Right lobe of liver (tissue), 6 donors: ENCODE results near the gene CCDC61. TPM values are rescaled to one million over a fixed set of nuclear protein-coding genes. Genes with fewer than 3 reads are reported as not detected.

Source experiments
- ATAC-seq, 4 donors: fragments of 200-7000 bp; cut with Tn5 transposase; one replicate each; pipeline ENCODE4 v1.9.1; 2020; ENCODE audit warnings: mild to moderate bottlenecking in 4 of 4, moderate library complexity in 4 of 4
- DNase-seq, 3 donors: peaks; one replicate each; pipeline ENCODE4 v3.0.0-alpha.2; 2020
- H3K27ac ChIP-seq, 3 donors: fragments of 200-600 bp; one replicate each; pipeline ENCODE4 v1.8.0; 2022
- H3K27me3 ChIP-seq, 2 donors: fragments of 200-600 bp; one replicate each; pipeline ENCODE4 v1.8.0; 2022
- H3K36me3 ChIP-seq, 4 donors: fragments of 200-600 bp; sonication (generic) in 1 of 4; one replicate each; pipeline versions ENCODE4 v1.5.1 to v1.8.0; 2017 to 2022; ENCODE audit warnings: control low read depth in 1 of 4
- H3K4me1 ChIP-seq, 4 donors: fragments of 200-600 bp; sonication (generic) in 1 of 4; one replicate each; pipeline versions ENCODE4 v1.5.1 to v1.8.0; 2017 to 2022; ENCODE audit warnings: control low read depth in 1 of 4
- H3K4me3 ChIP-seq, 3 donors: fragments of 200-600 bp; one replicate each; pipeline ENCODE4 v1.8.0; 2022
- H3K9me3 ChIP-seq, 4 donors: fragments of 200-600 bp; sonication (generic) in 1 of 4; one replicate each; pipeline versions ENCODE4 v1.5.1 to v1.8.0; 2017 to 2022; ENCODE audit warnings: control low read depth in 1 of 4
- POLR2A ChIP-seq: fragments of 450-650 bp; IDR thresholded peaks from one replicate; pipeline ENCODE4 v1.6.1; 2017; ENCODE audit warnings: antibody characterized with exemption, mild to moderate bottlenecking
- WGBS: methylation state at CpG from one replicate; pipeline ENCODE4 v1.1.6; 2018; ENCODE audit warnings: low coverage, low lambda C conversion rate; ENCODE audit not compliant: insufficient coverage; ENCODE audit errors: missing lambda C conversion rate; 5-methylcytosine and 5-hydroxymethylcytosine counted together
- intact Hi-C, 2 donors: fragments of 100-400 bp; cut with DNase I; formaldehyde crosslinking; loops; one replicate each; pipeline versions ENCODE4 v1.11.2 to v1.14.1; 2022
- microRNA counts: library from miRNA; unstranded; fragments of <30 nt; microRNA quantifications from one replicate; lab custom pipeline; 2016
- microRNA-seq, 2 donors: library from miRNA; unstranded; fragments of <30 nt; microRNA quantifications; one replicate each; pipeline ENCODE4, GENCODE V29; 2019 to 2020
- small RNA-seq, 2 experiments: library from RNA; depleted of rRNA; stranded (forward); fragments of <200 nt; gene quantifications; one replicate each; pipeline ENCODE3, GENCODE V24; 2016
- total RNA-seq, 6 experiments: library from RNA; depleted of rRNA in 2 of 6; stranded (reverse); fragments of >200 nt in 2 of 6; fragmentation: NEBNext Ultra II Directional in 3 of 6; extraction: Animal tissue kit (Norgen Biotek cat#: 25700) in 3 of 6; gene quantifications; one replicate each; pipeline versions ENCODE4 v1.1.0 to v1.2.4, GENCODE V29; 2016 to 2023
- TF ChIP-seq, protein P1 (sequence below), 4 donors: fragments of 200-600 bp in 3 of 4; fragments of 450-650 bp in 1 of 4; IDR thresholded peaks; one replicate each; pipeline versions ENCODE4 v1.5.1 to v1.8.0; 2016 to 2022; ENCODE audit warnings: antibody characterized with exemption in 4 of 4, mild to moderate bottlenecking in 2 of 4
- donor health status: DM: no; HTN: yes; CAD: no.
- donor health status: DM: no; HTN: no; CAD: no.
- donor health status: DM: no; HTN: no; CAD: no.
- donor health status: DM: no; HTN: yes; CAD: no.
- donor health status: DM: no; HTN: yes; CAD: no.

The CCDC61 gene
- total RNA-seq, 6 experiments from 2014 or later = 5.8 to 9.7 (median 8.1) TPM

DNA sequence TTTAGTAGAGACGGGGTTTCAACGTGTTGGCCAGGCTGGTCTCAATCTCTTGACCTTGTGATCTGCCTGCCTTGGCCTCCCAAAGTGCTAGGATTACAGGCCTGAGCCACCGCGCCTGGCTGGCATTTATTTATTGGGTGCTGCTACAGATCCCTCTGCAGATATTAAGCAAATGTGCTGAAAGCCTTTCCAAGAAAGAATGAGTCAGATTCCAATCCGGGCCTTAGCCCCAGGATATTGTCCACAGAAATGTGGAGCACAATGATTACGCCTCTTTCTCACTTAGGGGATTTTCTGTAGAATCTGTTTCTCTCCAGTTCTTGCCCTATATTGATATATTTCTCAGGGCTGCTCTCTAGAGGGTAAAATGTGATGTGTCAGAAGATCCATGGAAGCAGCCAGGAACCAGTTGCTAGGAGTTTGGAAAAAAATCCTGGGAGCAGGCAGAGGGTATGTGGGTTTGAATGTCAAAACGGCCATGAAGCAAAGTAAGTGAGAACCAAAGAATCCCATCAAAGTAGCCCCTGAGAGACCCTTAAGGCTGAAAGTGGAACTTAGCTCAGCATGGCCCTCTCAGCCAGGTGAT is 70.3 kb downstream of the CCDC61 start:
- intact Hi-C loops = no loop called here
- Histone ChIP-seq H3K4me1 (no peaks in the 10 kb centered on the region), H3K4me3 (no peak overlapping the region), H3K9me3 (no peaks in the 10 kb centered on the region), H3K36me3 (no peaks in the 10 kb centered on the region), H3K27me3 (no peaks in the 10 kb centered on the region), H3K27ac (no peak overlapping the region)
- WGBS = 53% methylated on average over 7 of the region's 7 CpGs
- DNase-seq (no peak), ATAC-seq (no peak)
- no peak for TF ChIP-seq POLR2A
- TF ChIP-seq, protein P1, sequence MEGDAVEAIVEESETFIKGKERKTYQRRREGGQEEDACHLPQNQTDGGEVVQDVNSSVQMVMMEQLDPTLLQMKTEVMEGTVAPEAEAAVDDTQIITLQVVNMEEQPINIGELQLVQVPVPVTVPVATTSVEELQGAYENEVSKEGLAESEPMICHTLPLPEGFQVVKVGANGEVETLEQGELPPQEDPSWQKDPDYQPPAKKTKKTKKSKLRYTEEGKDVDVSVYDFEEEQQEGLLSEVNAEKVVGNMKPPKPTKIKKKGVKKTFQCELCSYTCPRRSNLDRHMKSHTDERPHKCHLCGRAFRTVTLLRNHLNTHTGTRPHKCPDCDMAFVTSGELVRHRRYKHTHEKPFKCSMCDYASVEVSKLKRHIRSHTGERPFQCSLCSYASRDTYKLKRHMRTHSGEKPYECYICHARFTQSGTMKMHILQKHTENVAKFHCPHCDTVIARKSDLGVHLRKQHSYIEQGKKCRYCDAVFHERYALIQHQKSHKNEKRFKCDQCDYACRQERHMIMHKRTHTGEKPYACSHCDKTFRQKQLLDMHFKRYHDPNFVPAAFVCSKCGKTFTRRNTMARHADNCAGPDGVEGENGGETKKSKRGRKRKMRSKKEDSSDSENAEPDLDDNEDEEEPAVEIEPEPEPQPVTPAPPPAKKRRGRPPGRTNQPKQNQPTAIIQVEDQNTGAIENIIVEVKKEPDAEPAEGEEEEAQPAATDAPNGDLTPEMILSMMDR (IDR thresholded peaks at IDR 0.05) = no peak

DNA sequence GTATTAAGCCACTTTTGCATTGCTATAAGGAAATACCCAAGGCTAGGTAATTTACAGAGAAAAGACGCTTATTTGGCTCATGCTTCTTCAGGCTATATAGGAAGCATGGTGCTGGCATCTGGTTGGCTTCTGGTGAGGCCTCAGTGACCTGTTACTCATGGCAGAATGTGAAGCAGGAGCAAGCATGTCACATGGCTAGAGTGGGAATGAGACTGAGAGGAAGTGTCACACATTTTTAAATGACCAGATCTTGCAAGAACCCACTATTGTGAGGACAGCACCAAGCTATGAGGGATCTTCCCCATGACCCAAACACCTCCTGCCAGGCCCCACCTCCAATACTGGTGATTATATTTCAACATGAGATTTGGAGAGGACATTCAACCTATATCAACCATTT is 71.2 kb downstream of the CCDC61 start:
- TF ChIP-seq, protein P1 (IDR thresholded peaks at IDR 0.05) = no peak
- no peak for TF ChIP-seq POLR2A
- H3K9me3 ChIP-seq = no peaks in the 10 kb centered on the region

DNA sequence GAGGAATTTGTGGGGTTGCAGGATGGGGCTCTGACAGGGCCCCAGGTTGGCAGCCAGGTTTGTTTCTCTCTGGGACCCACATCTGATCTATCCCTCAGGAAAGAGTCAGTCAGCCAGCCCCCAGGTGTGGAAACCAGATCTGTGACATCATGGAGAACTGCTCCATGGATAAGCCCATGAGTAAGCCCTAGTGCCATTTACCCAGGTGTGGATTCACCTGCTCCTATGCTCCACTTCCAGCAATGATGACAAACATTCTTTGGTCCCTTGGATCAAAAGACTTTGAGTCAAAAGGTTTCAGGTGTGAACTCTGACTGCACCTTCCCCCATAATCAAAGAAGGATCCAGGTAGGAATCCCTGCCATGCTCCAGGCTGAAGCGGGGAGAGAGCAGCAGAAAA is 72.4 kb downstream of the CCDC61 start:
- WGBS = 88% methylated on average over 1 of the region's 1 CpG
- no peaks in the 10 kb centered on the region for H3K36me3 ChIP-seq
- no peak for ATAC-seq
- intact Hi-C loops = no loop called here
- TF ChIP-seq, protein P1 (IDR thresholded peaks at IDR 0.05) = no peak
- no peak for DNase-seq
- no peak overlapping the region for H3K4me3 ChIP-seq
- no peaks in the 10 kb centered on the region for H3K9me3 ChIP-seq
- no peaks in the 10 kb centered on the region for H3K4me1 ChIP-seq
- no peak overlapping the region for H3K27ac ChIP-seq
- no peaks in the 10 kb centered on the region for H3K27me3 ChIP-seq

More for the DNA sequence above, 71.2 kb downstream of the CCDC61 start:
- Histone ChIP-seq H3K4me1 (no peaks in the 10 kb centered on the region), H3K27ac (no peak overlapping the region), H3K27me3 (no peaks in the 10 kb centered on the region), H3K36me3 (no peaks in the 10 kb centered on the region), H3K4me3 (no peak overlapping the region)
- no peak for DNase-seq
- 56% methylated on average over 1 of the region's 1 CpG for WGBS
- intact Hi-C loops = no loop called here
- ATAC-seq = no peak

MicroRNA genes within 50 kb of the gene (microRNA counts, 767-probe panel; counts per million panel counts)
- 237 counts per million for microRNA hsa-miR-769-3p (lab: Ali Mortazavi, UCI)
- microRNA hsa-miR-769-5p (lab: Ali Mortazavi, UCI) = 237 counts per million

Small RNA genes within 50 kb of the gene (microRNA-seq; reads per million reads assigned to microRNA genes)
- gene MIR769 = 41.9 to 49.4 reads per million in 2 donors

Small RNA genes within 50 kb of the gene (small RNA-seq; reads per million reads assigned to genes)
- gene MIR769 = 57.5 to 66.3 reads per million in 2 experiments

Other genes with a start within 250 kb of the CCDC61 start
- gene SIX5, start 226.2 kb upstream of the CCDC61 start, total RNA-seq = 10 to 100 TPM in 3 of 6 experiments, 1 to 10 TPM in 3; 7.8 to 11.6 (median 9.5) TPM
- 10 to 100 TPM in 1 of 6 experiments, 1 to 10 TPM in 5; 4.3 to 14.9 (median 8.7) TPM for gene DMPK, start 213.0 kb upstream of the CCDC61 start, total RNA-seq
- 10 to 100 TPM in 4 of 6 experiments, 1 to 10 TPM in 2; 8.3 to 14.3 (median 11.9) TPM for gene DMWD, start 202.6 kb upstream of the CCDC61 start, total RNA-seq
- not detected for gene RSPH6A, start 180.2 kb upstream of the CCDC61 start, total RNA-seq
- 10 to 100 TPM; 31.1 to 50.1 (median 42.0) TPM for gene SYMPK, start 132.3 kb upstream of the CCDC61 start, total RNA-seq
- 10 to 100 TPM; 18.2 to 36.1 (median 25.3) TPM for gene FOXA3, start 131.1 kb upstream of the CCDC61 start, total RNA-seq
- 10 to 100 TPM; 12.8 to 21.5 (median 15.5) TPM for gene IRF2BP1, start 109.3 kb upstream of the CCDC61 start, total RNA-seq
- 1 to 10 TPM; 2.5 to 5.2 (median 3.9) TPM for gene MYPOP, start 92.9 kb upstream of the CCDC61 start, total RNA-seq
- gene NANOS2, start 80.7 kb upstream of the CCDC61 start, total RNA-seq = not detected
- 1 to 10 TPM in 2 of 6 experiments, under 1 TPM in 4; 0.66 to 2.5 (median 0.85) TPM for gene NOVA2, start 21.6 kb upstream of the CCDC61 start, total RNA-seq
- gene PGLYRP1, start 27.6 kb downstream of the CCDC61 start, total RNA-seq = 1 to 10 TPM in 1 of 6 experiments, under 1 TPM in 1, not detected in 4; 0.86 to 1.1 TPM
- gene IGFL4, start 45.5 kb downstream of the CCDC61 start, total RNA-seq = not detected
- gene IGFL3, start 129.2 kb downstream of the CCDC61 start, total RNA-seq = not detected
- gene IGFL2, start 152.8 kb downstream of the CCDC61 start, total RNA-seq = not detected
- gene IGFL1, start 234.3 kb downstream of the CCDC61 start, total RNA-seq = not detected